GM21737 (cell line): ENCODE measurements around the gene FAM161A.
"Not testable (repeated sequence)": the region's sequence is repeated elsewhere in the genome, so short reads cannot be mapped to it uniquely, and the experiment has no call there.

Experiments used
- ATAC-seq: cut with Tn5 transposase; IDR thresholded peaks from one replicate; pipeline ENCODE4 v1.9.1; 2021; ENCODE audit warnings: mild to moderate bottlenecking, moderate library complexity; ENCODE audit not compliant: unreplicated experiment

Gene FAM161A

GRCh38 chr2:61851270-61851669, 2.6 kb downstream of the FAM161A start:
- not testable (repeated sequence) for ATAC-seq

GRCh38 chr2:61845320-61845719, 8.5 kb downstream of the FAM161A start:
- no peak for ATAC-seq

GRCh38 chr2:61841286-61841685, 12.6 kb downstream of the FAM161A start:
- ATAC-seq, result no peak

GRCh38 chr2:61834893-61835292, 19.0 kb downstream of the FAM161A start:
- ATAC-seq, result no peak

GRCh38 chr2:61833971-61834370, 19.9 kb downstream of the FAM161A start:
- ATAC-seq, result no peak

GRCh38 chr2:61832183-61832841, 21.5 kb downstream of the FAM161A start:
- no peak for ATAC-seq

GRCh38 chr2:61822255-61822654, 31.6 kb downstream of the FAM161A start:
- ATAC-seq, result no peak

- ATAC-seq, result no peak
Measured at GRCh38 chr2:61816480-61817355, 37.1 kb downstream of the FAM161A start.

- ATAC-seq, result no peak
Measured at GRCh38 chr2:61814539-61815160, 39.2 kb downstream of the FAM161A start.

GRCh38 chr2:61813314-61813713, 40.5 kb downstream of the FAM161A start:
- not testable (repeated sequence) for ATAC-seq

GRCh38 chr2:61811821-61812220, 42.0 kb downstream of the FAM161A start:
- ATAC-seq, result no peak

GRCh38 chr2:61810203-61810602, 43.7 kb downstream of the FAM161A start:
- ATAC-seq, result not testable (repeated sequence)

GRCh38 chr2:61808693-61809092, 45.2 kb downstream of the FAM161A start:
- not testable (repeated sequence) for ATAC-seq

- ATAC-seq, result no peak
Measured at GRCh38 chr2:61807036-61807757, 46.7 kb downstream of the FAM161A start.

GRCh38 chr2:61802548-61802947, 51.3 kb downstream of the FAM161A start:
- ATAC-seq, result no peak

- ATAC-seq, result no peak
Measured at GRCh38 chr2:61799099-61799498, 54.8 kb downstream of the FAM161A start.

- ATAC-seq, result not testable (repeated sequence)
Measured at GRCh38 chr2:61797446-61797845, 56.4 kb downstream of the FAM161A start.

GRCh38 chr2:61795408-61795807, 58.5 kb downstream of the FAM161A start:
- no peak for ATAC-seq

- ATAC-seq, result peak; percentile 75
Measured at GRCh38 chr2:61793389-61793836, 60.4 kb downstream of the FAM161A start.

GRCh38 chr2:61792355-61792890, 61.4 kb downstream of the FAM161A start:
- ATAC-seq, result no peak
